IPS-NIHi7 (cell line): ENCODE results near the gene PGS1.

Source experiments
- DNase-seq: peaks from one replicate; pipeline ENCODE4 v3.0.0; 2012; ENCODE audit warnings: mixed read lengths; ENCODE audit errors: extremely low spot score

Gene PGS1

GRCh38 chr17:78387977-78388941 is 9.8 kb downstream of the PGS1 start:
- no peak for DNase-seq

- DNase-seq, result no peak
Observed at GRCh38 chr17:78390241-78391050, 12.0 kb downstream of the PGS1 start.

GRCh38 chr17:78391051-78391431 is 12.6 kb downstream of the PGS1 start:
- no peak for DNase-seq

GRCh38 chr17:78391843-78392242 is 13.4 kb downstream of the PGS1 start:
- no peak for DNase-seq

- no peak for DNase-seq
Observed at GRCh38 chr17:78392295-78392694, 13.8 kb downstream of the PGS1 start.

- DNase-seq, result no peak
Observed at GRCh38 chr17:78393575-78393974, 15.1 kb downstream of the PGS1 start.

GRCh38 chr17:78394209-78394608 is 15.8 kb downstream of the PGS1 start:
- DNase-seq, result no peak

GRCh38 chr17:78395155-78395554 is 16.7 kb downstream of the PGS1 start:
- no peak for DNase-seq

- no peak for DNase-seq
Observed at GRCh38 chr17:78396441-78397337, 18.2 kb downstream of the PGS1 start.

GRCh38 chr17:78397681-78398101 is 19.2 kb downstream of the PGS1 start:
- no peak for DNase-seq

GRCh38 chr17:78398390-78398789 is 19.9 kb downstream of the PGS1 start:
- DNase-seq, result no peak

- DNase-seq, result no peak
Observed at GRCh38 chr17:78399028-78399692, 20.7 kb downstream of the PGS1 start.

GRCh38 chr17:78399693-78400144 is 21.3 kb downstream of the PGS1 start:
- no peak for DNase-seq

- no peak for DNase-seq
Observed at GRCh38 chr17:78400581-78401240, 22.3 kb downstream of the PGS1 start.

- DNase-seq, result no peak
Observed at GRCh38 chr17:78401246-78401645, 22.8 kb downstream of the PGS1 start.

- DNase-seq, result no peak
Observed at GRCh38 chr17:78401891-78402290, 23.4 kb downstream of the PGS1 start.

GRCh38 chr17:78403822-78404221 is 25.4 kb downstream of the PGS1 start:
- no peak for DNase-seq

- DNase-seq, result no peak
Observed at GRCh38 chr17:78406396-78406795, 27.9 kb downstream of the PGS1 start.

GRCh38 chr17:78406920-78407319 is 28.5 kb downstream of the PGS1 start:
- no peak for DNase-seq

- no peak for DNase-seq
Observed at GRCh38 chr17:78407387-78408000, 29.0 kb downstream of the PGS1 start.
